AG09309 (cell line): ENCODE data around the gene CABLES2.

ENCODE experiments used
- DNase-seq: peaks from one replicate; pipeline ENCODE4 v3.0.0-alpha.2; 2010; ENCODE audit warnings: low read depth
- H3K4me3 ChIP-seq: 2 replicates; pipeline ENCODE4 v1.5.1; 2011; ENCODE audit warnings: mild to moderate bottlenecking, low read depth, low read length, moderate library complexity; ENCODE audit not compliant: control insufficient read depth
- TF ChIP-seq, protein P1 (sequence below): IDR thresholded peaks from 2 replicates; pipeline ENCODE4 v1.5.1; 2011; ENCODE audit warnings: mild to moderate bottlenecking, low read depth, low read length, inconsistent platforms; ENCODE audit not compliant: insufficient read depth, control insufficient read depth; ENCODE audit errors: missing control alignments

CABLES2 gene

GRCh38 chr20:62436692-62437091, 29.6 kb upstream of the CABLES2 start:
- TF ChIP-seq, protein P1, sequence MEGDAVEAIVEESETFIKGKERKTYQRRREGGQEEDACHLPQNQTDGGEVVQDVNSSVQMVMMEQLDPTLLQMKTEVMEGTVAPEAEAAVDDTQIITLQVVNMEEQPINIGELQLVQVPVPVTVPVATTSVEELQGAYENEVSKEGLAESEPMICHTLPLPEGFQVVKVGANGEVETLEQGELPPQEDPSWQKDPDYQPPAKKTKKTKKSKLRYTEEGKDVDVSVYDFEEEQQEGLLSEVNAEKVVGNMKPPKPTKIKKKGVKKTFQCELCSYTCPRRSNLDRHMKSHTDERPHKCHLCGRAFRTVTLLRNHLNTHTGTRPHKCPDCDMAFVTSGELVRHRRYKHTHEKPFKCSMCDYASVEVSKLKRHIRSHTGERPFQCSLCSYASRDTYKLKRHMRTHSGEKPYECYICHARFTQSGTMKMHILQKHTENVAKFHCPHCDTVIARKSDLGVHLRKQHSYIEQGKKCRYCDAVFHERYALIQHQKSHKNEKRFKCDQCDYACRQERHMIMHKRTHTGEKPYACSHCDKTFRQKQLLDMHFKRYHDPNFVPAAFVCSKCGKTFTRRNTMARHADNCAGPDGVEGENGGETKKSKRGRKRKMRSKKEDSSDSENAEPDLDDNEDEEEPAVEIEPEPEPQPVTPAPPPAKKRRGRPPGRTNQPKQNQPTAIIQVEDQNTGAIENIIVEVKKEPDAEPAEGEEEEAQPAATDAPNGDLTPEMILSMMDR, result no peak
- no peak for DNase-seq
- no peak overlapping the region for H3K4me3 ChIP-seq

- no peak for DNase-seq
These were observed 26.8 kb upstream of the CABLES2 start for GRCh38 chr20:62433658-62434497.

GRCh38 chr20:62430866-62431447, 23.9 kb upstream of the CABLES2 start:
- no peak overlapping the region for H3K4me3 ChIP-seq
- no peak for DNase-seq
- TF ChIP-seq, protein P1, result no peak

More at GRCh38 chr20:62433658-62434497, 26.8 kb upstream of the CABLES2 start:
- no peak overlapping the region for H3K4me3 ChIP-seq
- TF ChIP-seq, protein P1, result no peak

- TF ChIP-seq, protein P1, result no peak
- no peak for DNase-seq
- H3K4me3 ChIP-seq, result no peak overlapping the region
These were observed 23.3 kb upstream of the CABLES2 start for GRCh38 chr20:62430311-62430853.

GRCh38 chr20:62429455-62430310, 22.6 kb upstream of the CABLES2 start:
- TF ChIP-seq, protein P1, result no peak
- DNase-seq, result no peak
- H3K4me3 ChIP-seq, result no peak overlapping the region
